OCI-LY7 (cell line): ENCODE measurements around the gene DIAPH2. TPM values are rescaled to one million over a fixed set of nuclear protein-coding genes. Genes with fewer than 3 reads are reported as not detected.

Experiments
- BruUV-seq: library from RNA; stranded (reverse); fragments of 400-500 nt; replicated peaks from 2 replicates; lab custom pipeline; 2021; lab: Mats Ljungman, UMichigan
- CTCF ChIA-PET: fragments of 300-600 bp; sonication (Branson Sonifier 250); formaldehyde crosslinking; loops from one replicate; lab custom pipeline; 2022; ENCODE audit warnings: antibody characterized with exemption; ENCODE audit not compliant: unreplicated experiment; lab: Charles Lee
- POLR2A ChIA-PET: fragments of 300-600 bp; sonication (Branson Sonifier 250); formaldehyde crosslinking; loops from one replicate; lab custom pipeline; 2022; ENCODE audit warnings: antibody characterized with exemption; lab: Charles Lee
- DNase-seq: peaks from one replicate; pipeline ENCODE4 v3.0.0-alpha.2; 2015; ENCODE audit warnings: low spot score
- H2AFZ ChIP-seq: fragments of 200-600 bp; sonication (generic), shearing (Covaris generic); 2 replicates; pipeline ENCODE4 v1.6.1; 2014; ENCODE audit warnings: mild to moderate bottlenecking, antibody characterized with exemption, low read length, moderate library complexity
- H3K27ac ChIP-seq: fragments of 200-600 bp; sonication (generic); 2 replicates; pipeline ENCODE4 v1.5.1; 2014; ENCODE audit warnings: mixed run types, low read depth, mild to moderate bottlenecking, moderate library complexity, low read length, inconsistent platforms; ENCODE audit not compliant: poor library complexity, severe bottlenecking
- H3K36me3 ChIP-seq: fragments of 200-600 bp; sonication (generic); 2 replicates; pipeline ENCODE4 v1.6.1; 2014; ENCODE audit warnings: mild to moderate bottlenecking, antibody characterized with exemption, low read length, moderate library complexity, mixed read lengths; ENCODE audit not compliant: insufficient read depth
- H3K4me1 ChIP-seq: fragments of 200-600 bp; sonication (generic); 2 replicates; pipeline ENCODE4 v1.5.1; 2014; ENCODE audit warnings: mild to moderate bottlenecking, low read length; ENCODE audit not compliant: insufficient read depth, poor library complexity, severe bottlenecking
- H3K4me2 ChIP-seq: fragments of 200-600 bp; sonication (generic); 2 replicates; pipeline ENCODE4 v1.6.1; 2014; ENCODE audit warnings: mild to moderate bottlenecking, low read length
- H3K4me3 ChIP-seq: fragments of 200-600 bp; sonication (generic); 2 replicates; pipeline ENCODE4 v1.5.1; 2014; ENCODE audit warnings: mild to moderate bottlenecking, low read depth, low read length; ENCODE audit not compliant: poor library complexity, severe bottlenecking
- H3K79me2 ChIP-seq: fragments of 200-600 bp; sonication (generic); 2 replicates; pipeline ENCODE4 v1.6.1; 2016; ENCODE audit warnings: low read depth, mild to moderate bottlenecking, low read length, moderate library complexity, mixed read lengths; ENCODE audit not compliant: insufficient read depth
- H3K9me2 ChIP-seq: fragments of 200-600 bp; sonication (generic); 2 replicates; pipeline ENCODE4 v1.6.1; 2016; ENCODE audit warnings: mild to moderate bottlenecking, low read length, mixed read lengths; ENCODE audit not compliant: insufficient read depth
- H3K9me3 ChIP-seq: fragments of 200-600 bp; sonication (generic); 2 replicates; pipeline ENCODE4 v1.6.1; 2014; ENCODE audit warnings: mild to moderate bottlenecking, mixed run types, low read length, mixed read lengths
- H4K20me1 ChIP-seq: fragments of 200-600 bp; sonication (generic); 2 replicates; pipeline ENCODE4 v1.6.1; 2014; ENCODE audit warnings: mild to moderate bottlenecking, antibody characterized with exemption, low read length, moderate library complexity, mixed read lengths; ENCODE audit not compliant: insufficient read depth
- EZH2phosphoT487 ChIP-seq: fragments of 200-600 bp; sonication (generic); IDR thresholded peaks from 2 replicates; pipeline ENCODE4 v1.6.1; 2018; ENCODE audit warnings: low read depth, borderline replicate concordance, mild to moderate bottlenecking, mixed run types, antibody characterized with exemption, low read length, moderate library complexity, mixed read lengths
- intact Hi-C: fragments of 100-400 bp; cut with micrococcal nuclease; formaldehyde crosslinking; loops from one replicate; pipeline ENCODE4 v1.10.0; 2022; ENCODE audit not compliant: unreplicated experiment
- total RNA-seq, 2 experiments: library from RNA; depleted of rRNA in 1 of 2; stranded (reverse); fragments of >200 nt in 1 of 2; shearing (Covaris generic) in 1 of 2; gene quantifications; 2 replicates each; pipeline ENCODE4 v1.2.3, GENCODE V29; 2014 to 2022
- TF ChIP-seq, protein P1 (sequence below): fragments of 200-600 bp; sonication (generic); conservative IDR thresholded peaks from 2 replicates; pipeline ENCODE4 v1.5.1; 2014; ENCODE audit warnings: mild to moderate bottlenecking, antibody characterized with exemption, low read length, moderate library complexity, mixed read lengths

Gene DIAPH2
- total RNA-seq, 2 experiments from 2014 or later = 21.3 to 21.5 TPM

GRCh38 chrX:97479106-97479890 is 794.7 kb downstream of the DIAPH2 start:
- ChIA-PET CTCF (no interaction called here), POLR2A (no interaction called here)
- Histone ChIP-seq H3K9me2 (no peaks in the 10 kb centered on the region), H3K27ac (no peak overlapping the region), H3K4me3 (no peak overlapping the region), H3K79me2 (no peaks in the 10 kb centered on the region), H3K4me1 (peaks cover 10% of the 10 kb centered on the region), H4K20me1 (no peaks in the 10 kb centered on the region), H2AFZ (no peak overlapping the region), H3K4me2 (no peak overlapping the region), H3K36me3 (no peaks in the 10 kb centered on the region), H3K9me3 (no peaks in the 10 kb centered on the region)
- intact Hi-C loops = no loop called here
- no TSS peak for BruUV-seq
- DNase-seq = no peak
- TF ChIP-seq EZH2phosphoT487 = no peak
- TF ChIP-seq, protein P1, sequence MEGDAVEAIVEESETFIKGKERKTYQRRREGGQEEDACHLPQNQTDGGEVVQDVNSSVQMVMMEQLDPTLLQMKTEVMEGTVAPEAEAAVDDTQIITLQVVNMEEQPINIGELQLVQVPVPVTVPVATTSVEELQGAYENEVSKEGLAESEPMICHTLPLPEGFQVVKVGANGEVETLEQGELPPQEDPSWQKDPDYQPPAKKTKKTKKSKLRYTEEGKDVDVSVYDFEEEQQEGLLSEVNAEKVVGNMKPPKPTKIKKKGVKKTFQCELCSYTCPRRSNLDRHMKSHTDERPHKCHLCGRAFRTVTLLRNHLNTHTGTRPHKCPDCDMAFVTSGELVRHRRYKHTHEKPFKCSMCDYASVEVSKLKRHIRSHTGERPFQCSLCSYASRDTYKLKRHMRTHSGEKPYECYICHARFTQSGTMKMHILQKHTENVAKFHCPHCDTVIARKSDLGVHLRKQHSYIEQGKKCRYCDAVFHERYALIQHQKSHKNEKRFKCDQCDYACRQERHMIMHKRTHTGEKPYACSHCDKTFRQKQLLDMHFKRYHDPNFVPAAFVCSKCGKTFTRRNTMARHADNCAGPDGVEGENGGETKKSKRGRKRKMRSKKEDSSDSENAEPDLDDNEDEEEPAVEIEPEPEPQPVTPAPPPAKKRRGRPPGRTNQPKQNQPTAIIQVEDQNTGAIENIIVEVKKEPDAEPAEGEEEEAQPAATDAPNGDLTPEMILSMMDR = no peak

- intact Hi-C loops = no loop called here
- Histone ChIP-seq H3K27ac (no peak overlapping the region), H3K4me3 (no peak overlapping the region), H3K9me2 (no peaks in the 10 kb centered on the region), H3K79me2 (no peaks in the 10 kb centered on the region), H3K4me1 (peaks cover 10% of the 10 kb centered on the region), H3K9me3 (no peaks in the 10 kb centered on the region), H3K4me2 (no peak overlapping the region), H3K36me3 (no peaks in the 10 kb centered on the region), H2AFZ (no peak overlapping the region), H4K20me1 (no peaks in the 10 kb centered on the region)
- BruUV-seq = no TSS peak
- no peak for TF ChIP-seq EZH2phosphoT487
- TF ChIP-seq, protein P1 = no peak
- ChIA-PET CTCF (no interaction called here), POLR2A (interaction anchor here (1.0 kb wide), 1 partner anchor 19 kb away, joined by 3 read pairs; no protein-coding TSS in a partner anchor)
- DNase-seq = no peak
These were observed 796.6 kb downstream of the DIAPH2 start for GRCh38 chrX:97481228-97481627.

DNA sequence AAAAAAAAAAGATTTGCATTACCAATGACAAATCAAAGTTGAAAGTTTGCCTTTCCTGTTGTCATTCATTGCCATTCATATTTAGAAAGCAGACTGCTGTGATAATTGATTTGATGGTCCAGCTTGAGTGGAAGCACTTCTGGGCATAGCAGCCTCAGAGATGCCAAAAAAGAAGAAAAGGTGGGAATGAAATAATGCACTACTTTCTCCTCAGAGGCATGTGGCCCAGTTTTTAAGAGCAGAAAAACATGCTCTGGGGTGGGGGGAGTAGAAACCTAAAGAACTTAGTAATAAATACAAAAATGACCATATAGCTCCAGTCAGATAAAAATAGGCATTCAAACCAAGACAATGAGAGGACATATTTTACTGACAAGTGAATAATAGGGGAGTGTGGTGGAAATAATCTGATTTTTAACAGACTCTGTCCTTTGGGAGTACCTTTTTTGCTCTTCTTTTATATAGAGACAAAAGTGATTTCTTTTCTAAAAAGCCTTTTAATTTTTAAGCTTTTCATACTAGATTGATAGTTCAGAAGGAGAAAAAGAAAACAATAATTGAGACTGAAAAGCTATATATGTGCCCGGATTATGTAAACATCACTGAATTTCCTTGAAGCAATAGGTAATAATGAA is 798.1 kb downstream of the DIAPH2 start:
- Histone ChIP-seq H4K20me1 (no peaks in the 10 kb centered on the region), H3K4me1 (peaks cover 10% of the 10 kb centered on the region), H3K9me2 (no peaks in the 10 kb centered on the region), H3K27ac (no peak overlapping the region), H2AFZ (no peak overlapping the region), H3K79me2 (no peaks in the 10 kb centered on the region), H3K9me3 (no peaks in the 10 kb centered on the region), H3K36me3 (no peaks in the 10 kb centered on the region), H3K4me2 (no peak overlapping the region), H3K4me3 (no peak overlapping the region)
- intact Hi-C loops = no loop called here
- CTCF ChIA-PET = no interaction called here
- no peak for TF ChIP-seq EZH2phosphoT487
- TF ChIP-seq, protein P1 = no peak
- POLR2A ChIA-PET = interaction anchor here (0.7 to 0.8 kb wide), 2 partner anchors 25 to 147 kb away, joined by 3 read pairs; no protein-coding TSS in a partner anchor
- no peak for DNase-seq
- BruUV-seq = no TSS peak
